Epithelial cell of proximal tubule (primary cell): ENCODE data around the gene EIF4E1B. TPM values are rescaled to one million over a fixed set of nuclear protein-coding genes. Genes with fewer than 3 reads are reported as not detected.

Source experiments
- DNase-seq: peaks from one replicate; pipeline ENCODE4 v3.0.0-alpha.2; 2011; ENCODE audit warnings: low read depth
- H3K4me3 ChIP-seq: 2 replicates; pipeline ENCODE4 v1.5.1; 2011; ENCODE audit warnings: low read depth, mild to moderate bottlenecking, low read length
- CTCF ChIP-seq: conservative IDR thresholded peaks from 2 replicates; pipeline ENCODE4 v1.5.1; 2012; ENCODE audit warnings: low read depth, mild to moderate bottlenecking, low read length
- total RNA-seq: library from RNA; depleted of rRNA; stranded (reverse); fragments of >200 nt; gene quantifications from 2 replicates; pipeline ENCODE4 v1.2.3, GENCODE V29; 2015

The EIF4E1B gene
- total RNA-seq, 1 donor from 2014 or later, result not detected

GRCh38 chr5:176673651-176674583 is 43.4 kb downstream of the EIF4E1B start:
- TF ChIP-seq CTCF, result no peak
- H3K4me3 ChIP-seq, result no peak overlapping the region
- DNase-seq, result no peak

- no peak for DNase-seq
- no peak for TF ChIP-seq CTCF
- H3K4me3 ChIP-seq, result no peak overlapping the region
Measured at GRCh38 chr5:176674799-176675198, 44.3 kb downstream of the EIF4E1B start.

GRCh38 chr5:176675676-176676360 is 45.3 kb downstream of the EIF4E1B start:
- no peak overlapping the region for H3K4me3 ChIP-seq
- DNase-seq, result no peak
- peak; percentile 68 for TF ChIP-seq CTCF

GRCh38 chr5:176676361-176676824 is 45.9 kb downstream of the EIF4E1B start:
- no peak for DNase-seq
- no peak for TF ChIP-seq CTCF
- no peak overlapping the region for H3K4me3 ChIP-seq

GRCh38 chr5:176677209-176677939 is 46.9 kb downstream of the EIF4E1B start:
- H3K4me3 ChIP-seq, result no peak overlapping the region
- TF ChIP-seq CTCF, result no peak
- no peak for DNase-seq

- DNase-seq, result no peak
- H3K4me3 ChIP-seq, result no peak overlapping the region
- no peak for TF ChIP-seq CTCF
Measured at GRCh38 chr5:176678584-176678983, 48.1 kb downstream of the EIF4E1B start.
